Measurements from ENCODE around the gene TUBG2. TPM values are rescaled to one million over a fixed set of nuclear protein-coding genes. Genes with fewer than 3 reads are reported as not detected.
A peak's percentile ranks its signal among the peaks of the same experiment; 100 is the strongest.

TUBG2 gene
- polyA plus RNA-seq, 1 donor from 2014 or later, result 24.9 TPM

DNA sequence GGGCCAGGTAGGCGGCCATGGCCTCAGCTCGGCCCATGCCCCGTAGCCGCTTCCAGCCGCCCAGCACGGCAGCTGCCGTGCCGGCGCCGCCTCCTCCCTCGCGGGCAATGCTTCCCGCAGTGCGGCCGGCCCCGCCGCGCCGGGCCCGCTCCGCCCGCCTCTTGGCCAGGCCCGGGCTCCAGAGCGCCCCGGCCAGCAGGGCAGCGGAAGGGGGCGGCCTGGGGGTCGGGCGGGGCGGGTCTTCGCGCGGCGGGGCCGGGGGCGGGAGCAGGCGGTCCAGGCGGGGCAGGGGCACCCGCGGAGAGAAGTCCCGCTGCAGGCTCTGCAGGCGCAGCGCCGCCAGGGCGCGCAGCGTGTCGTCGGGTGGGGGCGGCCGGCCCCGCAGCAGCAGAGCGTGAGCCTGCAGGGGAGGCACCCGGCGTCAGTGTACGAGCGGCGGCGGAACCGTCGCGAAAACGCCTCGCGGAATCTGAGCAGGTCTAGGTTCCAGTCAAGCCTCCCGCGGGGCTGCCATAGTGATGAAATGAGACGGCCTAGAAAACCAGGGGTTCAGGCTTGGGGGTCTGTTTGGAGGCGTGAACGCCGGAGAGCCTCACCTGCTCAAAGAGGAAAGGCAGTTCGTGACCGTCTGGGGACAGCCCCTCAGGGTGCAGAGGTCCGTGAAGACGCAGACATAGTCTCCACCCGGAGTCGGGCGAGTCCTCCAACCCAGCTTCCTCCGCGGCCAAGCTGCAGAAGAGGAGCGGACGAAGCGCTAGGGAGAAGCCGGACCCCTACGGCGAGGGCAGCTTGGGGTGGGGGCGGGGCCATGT, 11.1 kb downstream of the TUBG2 start:
- H4K20me1 ChIP-seq (ENCODE audit: insufficient read depth), result no peaks in the 10 kb centered on the region
- no peaks in the 10 kb centered on the region for H3K36me3 ChIP-seq (ENCODE audit: insufficient read depth, low read length)
- H3K9me2 ChIP-seq (ENCODE audit: insufficient read depth, low read length), result no peaks in the 10 kb centered on the region
- H2AFZ ChIP-seq (ENCODE audit: low read depth, low read length), result no peak overlapping the region
- H3F3A ChIP-seq (ENCODE audit: insufficient read depth, low read length, poor library complexity, severe bottlenecking), result no peaks in the 10 kb centered on the region
- no peak overlapping the region for H3K4me2 ChIP-seq (ENCODE audit: low read length)
- no peaks in the 10 kb centered on the region for H3K9me3 ChIP-seq (ENCODE audit: low read length)
- H3K79me2 ChIP-seq (replicated peaks; ENCODE audit: insufficient read depth, low read length), result peaks cover 1% of the 10 kb centered on the region
- no peaks in the 10 kb centered on the region for H3K27me3 ChIP-seq (ENCODE audit: insufficient read depth, low read depth, low read length)
- no peak overlapping the region for H3K27ac ChIP-seq (ENCODE audit: low read length)
- TF ChIP-seq CTCF (IDR thresholded peaks at IDR 0.05; ENCODE audit: poor library complexity, severe bottlenecking) (no peak), POLR2AphosphoS5 (IDR thresholded peaks at IDR 0.05) (peak; percentile 13)
- no peak overlapping the region for H3K4me3 ChIP-seq (ENCODE audit: low read length)
- H3K9ac ChIP-seq (ENCODE audit: low read length), result no peak overlapping the region

GRCh38 chr17:42670789-42671657, 11.9 kb downstream of the TUBG2 start:
- no peak overlapping the region for H3K4me2 ChIP-seq (ENCODE audit: low read length)

More at GRCh38 chr17:42670789-42671657, 11.9 kb downstream of the TUBG2 start:
- no peak overlapping the region for H2AFZ ChIP-seq (ENCODE audit: low read depth, low read length)
- no peaks in the 10 kb centered on the region for H4K20me1 ChIP-seq (ENCODE audit: insufficient read depth)
- H3K27ac ChIP-seq (ENCODE audit: low read length), result no peak overlapping the region
- no peak overlapping the region for H3K4me3 ChIP-seq (ENCODE audit: low read length)
- H3K36me3 ChIP-seq (ENCODE audit: insufficient read depth, low read length), result no peaks in the 10 kb centered on the region
- no peaks in the 10 kb centered on the region for H3K9me2 ChIP-seq (ENCODE audit: insufficient read depth, low read length)
- peaks cover 8% of the 10 kb centered on the region for H3K79me2 ChIP-seq (replicated peaks; ENCODE audit: insufficient read depth, low read length)
- H3F3A ChIP-seq (ENCODE audit: insufficient read depth, low read length, poor library complexity, severe bottlenecking), result no peaks in the 10 kb centered on the region
- no peak overlapping the region for H3K9ac ChIP-seq (ENCODE audit: low read length)
- TF ChIP-seq EZH2 (IDR thresholded peaks at IDR 0.05; ENCODE audit: borderline replicate concordance, insufficient read depth, low read length, poor library complexity, severe bottlenecking) (no peak), SMC3 (conservative IDR thresholded peaks at IDR 0.05; ENCODE audit: poor library complexity) (no peak), RAD21 (conservative IDR thresholded peaks at IDR 0.05) (no peak), EP300 (conservative IDR thresholded peaks at IDR 0.05; ENCODE audit: poor library complexity, severe bottlenecking) (no peak), REST (IDR thresholded peaks at IDR 0.05; ENCODE audit: borderline replicate concordance) (no peak), TAF1 (IDR thresholded peaks at IDR 0.05; ENCODE audit: low read depth) (no peak), MXI1 (conservative IDR thresholded peaks at IDR 0.05; ENCODE audit: poor library complexity, severe bottlenecking) (no peak), POLR2AphosphoS5 (IDR thresholded peaks at IDR 0.05) (no peak), CTCF (IDR thresholded peaks at IDR 0.05; ENCODE audit: poor library complexity, severe bottlenecking) (no peak)
- no peaks in the 10 kb centered on the region for H3K27me3 ChIP-seq (ENCODE audit: insufficient read depth, low read depth, low read length)
- no peaks in the 10 kb centered on the region for H3K9me3 ChIP-seq (ENCODE audit: low read length)

Measured in neural cell (in vitro differentiated cells).